ENCODE data around the gene DLST.

DNA sequence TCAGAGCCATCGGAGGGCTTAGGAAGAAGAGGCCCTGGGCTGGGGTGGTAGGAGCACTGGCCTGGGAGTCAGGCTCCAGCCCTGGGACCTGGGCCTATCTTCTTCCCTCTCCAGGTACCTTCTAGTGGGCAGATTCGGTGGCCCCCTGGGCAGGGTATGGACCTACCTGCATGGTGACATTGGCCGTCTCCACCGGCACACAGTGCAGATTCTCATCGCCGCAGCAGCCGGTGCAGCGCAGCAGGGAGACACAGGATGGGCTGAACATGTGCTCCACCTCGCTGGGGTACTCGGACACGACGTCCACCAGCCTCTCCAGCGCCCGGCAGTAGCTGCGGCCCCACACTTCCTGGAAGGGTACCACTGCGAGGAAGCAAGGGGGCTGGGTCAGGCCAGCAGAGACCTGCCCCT lies 67.5 kb downstream of the DLST start:
- TF ChIP-seq ARNTL (CRISPR knock-in tag; IDR thresholded peaks at IDR 0.05; ENCODE audit: borderline replicate concordance, low read depth) (no peak), RARB (CRISPR knock-in tag; IDR thresholded peaks at IDR 0.05) (no peak), ESRRG (CRISPR knock-in tag; IDR thresholded peaks at IDR 0.05) (no peak), ZFP30 (CRISPR knock-in tag; IDR thresholded peaks at IDR 0.05) (no peak), ZNF565 (CRISPR knock-in tag; conservative IDR thresholded peaks at IDR 0.05; ENCODE audit: low read depth) (no peak), ISL1 (CRISPR knock-in tag; IDR thresholded peaks at IDR 0.05) (no peak)
- TF ChIP-seq, protein P1, sequence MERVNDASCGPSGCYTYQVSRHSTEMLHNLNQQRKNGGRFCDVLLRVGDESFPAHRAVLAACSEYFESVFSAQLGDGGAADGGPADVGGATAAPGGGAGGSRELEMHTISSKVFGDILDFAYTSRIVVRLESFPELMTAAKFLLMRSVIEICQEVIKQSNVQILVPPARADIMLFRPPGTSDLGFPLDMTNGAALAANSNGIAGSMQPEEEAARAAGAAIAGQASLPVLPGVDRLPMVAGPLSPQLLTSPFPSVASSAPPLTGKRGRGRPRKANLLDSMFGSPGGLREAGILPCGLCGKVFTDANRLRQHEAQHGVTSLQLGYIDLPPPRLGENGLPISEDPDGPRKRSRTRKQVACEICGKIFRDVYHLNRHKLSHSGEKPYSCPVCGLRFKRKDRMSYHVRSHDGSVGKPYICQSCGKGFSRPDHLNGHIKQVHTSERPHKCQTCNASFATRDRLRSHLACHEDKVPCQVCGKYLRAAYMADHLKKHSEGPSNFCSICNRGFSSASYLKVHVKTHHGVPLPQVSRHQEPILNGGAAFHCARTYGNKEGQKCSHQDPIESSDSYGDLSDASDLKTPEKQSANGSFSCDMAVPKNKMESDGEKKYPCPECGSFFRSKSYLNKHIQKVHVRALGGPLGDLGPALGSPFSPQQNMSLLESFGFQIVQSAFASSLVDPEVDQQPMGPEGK (CRISPR knock-in tag; IDR thresholded peaks at IDR 0.05; ENCODE audit: borderline replicate concordance), result no peak
- TF ChIP-seq, protein P2, sequence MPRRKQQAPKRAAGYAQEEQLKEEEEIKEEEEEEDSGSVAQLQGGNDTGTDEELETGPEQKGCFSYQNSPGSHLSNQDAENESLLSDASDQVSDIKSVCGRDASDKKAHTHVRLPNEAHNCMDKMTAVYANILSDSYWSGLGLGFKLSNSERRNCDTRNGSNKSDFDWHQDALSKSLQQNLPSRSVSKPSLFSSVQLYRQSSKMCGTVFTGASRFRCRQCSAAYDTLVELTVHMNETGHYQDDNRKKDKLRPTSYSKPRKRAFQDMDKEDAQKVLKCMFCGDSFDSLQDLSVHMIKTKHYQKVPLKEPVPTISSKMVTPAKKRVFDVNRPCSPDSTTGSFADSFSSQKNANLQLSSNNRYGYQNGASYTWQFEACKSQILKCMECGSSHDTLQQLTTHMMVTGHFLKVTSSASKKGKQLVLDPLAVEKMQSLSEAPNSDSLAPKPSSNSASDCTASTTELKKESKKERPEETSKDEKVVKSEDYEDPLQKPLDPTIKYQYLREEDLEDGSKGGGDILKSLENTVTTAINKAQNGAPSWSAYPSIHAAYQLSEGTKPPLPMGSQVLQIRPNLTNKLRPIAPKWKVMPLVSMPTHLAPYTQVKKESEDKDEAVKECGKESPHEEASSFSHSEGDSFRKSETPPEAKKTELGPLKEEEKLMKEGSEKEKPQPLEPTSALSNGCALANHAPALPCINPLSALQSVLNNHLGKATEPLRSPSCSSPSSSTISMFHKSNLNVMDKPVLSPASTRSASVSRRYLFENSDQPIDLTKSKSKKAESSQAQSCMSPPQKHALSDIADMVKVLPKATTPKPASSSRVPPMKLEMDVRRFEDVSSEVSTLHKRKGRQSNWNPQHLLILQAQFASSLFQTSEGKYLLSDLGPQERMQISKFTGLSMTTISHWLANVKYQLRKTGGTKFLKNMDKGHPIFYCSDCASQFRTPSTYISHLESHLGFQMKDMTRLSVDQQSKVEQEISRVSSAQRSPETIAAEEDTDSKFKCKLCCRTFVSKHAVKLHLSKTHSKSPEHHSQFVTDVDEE (CRISPR knock-in tag; IDR thresholded peaks at IDR 0.05), result no peak
- TF ChIP-seq, protein P3, sequence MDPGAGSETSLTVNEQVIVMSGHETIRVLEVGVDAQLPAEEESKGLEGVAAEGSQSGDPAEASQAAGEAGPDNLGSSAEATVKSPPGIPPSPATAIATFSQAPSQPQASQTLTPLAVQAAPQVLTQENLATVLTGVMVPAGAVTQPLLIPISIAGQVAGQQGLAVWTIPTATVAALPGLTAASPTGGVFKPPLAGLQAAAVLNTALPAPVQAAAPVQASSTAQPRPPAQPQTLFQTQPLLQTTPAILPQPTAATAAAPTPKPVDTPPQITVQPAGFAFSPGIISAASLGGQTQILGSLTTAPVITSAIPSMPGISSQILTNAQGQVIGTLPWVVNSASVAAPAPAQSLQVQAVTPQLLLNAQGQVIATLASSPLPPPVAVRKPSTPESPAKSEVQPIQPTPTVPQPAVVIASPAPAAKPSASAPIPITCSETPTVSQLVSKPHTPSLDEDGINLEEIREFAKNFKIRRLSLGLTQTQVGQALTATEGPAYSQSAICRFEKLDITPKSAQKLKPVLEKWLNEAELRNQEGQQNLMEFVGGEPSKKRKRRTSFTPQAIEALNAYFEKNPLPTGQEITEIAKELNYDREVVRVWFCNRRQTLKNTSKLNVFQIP (CRISPR knock-in tag; IDR thresholded peaks at IDR 0.05; ENCODE audit: borderline replicate concordance, low read depth), result no peak

Measured in SK-N-SH treated with all-trans-retinoic acid at 6 μM for 48 hours (cell line).